Neural progenitor cell (in vitro differentiated cells): ENCODE data around the gene RARRES2. TPM values are rescaled to one million over a fixed set of nuclear protein-coding genes. Genes with fewer than 3 reads are reported as not detected.

Experiments used
- DNase-seq: peaks from one replicate; pipeline ENCODE4 v3.0.0-alpha.2; 2016; ENCODE audit warnings: low spot score
- H2AFZ ChIP-seq: fragments of 200-600 bp; sonication (generic); replicated peaks from 2 replicates; pipeline ENCODE4 v1.6.1; 2016; ENCODE audit warnings: antibody characterized with exemption
- H3F3A ChIP-seq: fragments of 200-600 bp; sonication (generic); 2 replicates; pipeline ENCODE4 v1.6.1; 2016; ENCODE audit warnings: antibody characterized with exemption, low read depth
- H3K27ac ChIP-seq: fragments of 200-600 bp; sonication (generic); 2 replicates; pipeline ENCODE4 v1.5.1; 2016; ENCODE audit warnings: mild to moderate bottlenecking
- H3K27me3 ChIP-seq: fragments of 200-600 bp; sonication (generic); 2 replicates; pipeline ENCODE4 v1.6.1; 2016; ENCODE audit warnings: mild to moderate bottlenecking, moderate library complexity
- H3K36me3 ChIP-seq: fragments of 200-600 bp; sonication (generic); 2 replicates; pipeline ENCODE4 v1.5.1; 2016
- H3K4me1 ChIP-seq: fragments of 200-600 bp; sonication (generic); 2 replicates; pipeline ENCODE4 v1.6.1; 2016; ENCODE audit warnings: mixed run types
- H3K4me2 ChIP-seq: fragments of 200-600 bp; sonication (generic); 2 replicates; pipeline ENCODE4 v1.6.1; 2016
- H3K4me3 ChIP-seq: fragments of 200-600 bp; sonication (generic); 2 replicates; pipeline ENCODE4 v1.5.1; 2016
- H3K79me2 ChIP-seq: fragments of 200-600 bp; sonication (generic); 2 replicates; pipeline ENCODE4 v1.6.1; 2016; ENCODE audit warnings: low read depth
- H3K9ac ChIP-seq: fragments of 200-600 bp; sonication (generic); 2 replicates; pipeline ENCODE4 v1.6.1; 2016
- H3K9me3 ChIP-seq: fragments of 200-600 bp; sonication (generic); 2 replicates; pipeline ENCODE4 v1.5.1; 2016; ENCODE audit warnings: low read depth
- H4K20me1 ChIP-seq: fragments of 200-600 bp; sonication (generic); 2 replicates; pipeline ENCODE4 v1.6.1; 2016; ENCODE audit warnings: low read depth
- H3K27ac Mint-ChIP-seq: 3 replicates; pipeline ENCODE4 v1.8.0; 2021; ENCODE audit warnings: mixed read lengths
- H3K27me3 Mint-ChIP-seq: 2 replicates; pipeline ENCODE4 v1.8.0; 2022; ENCODE audit warnings: low read depth, mild to moderate bottlenecking, inconsistent platforms, moderate library complexity, mixed read lengths; ENCODE audit not compliant: insufficient read depth
- H3K36me3 Mint-ChIP-seq: 3 replicates; pipeline ENCODE4 v1.8.0; 2021; ENCODE audit warnings: mixed read lengths
- H3K4me1 Mint-ChIP-seq: 3 replicates; pipeline ENCODE4 v1.8.0; 2021; ENCODE audit warnings: mixed read lengths
- H3K4me3 Mint-ChIP-seq: 3 replicates; pipeline ENCODE4 v1.8.0; 2021; ENCODE audit warnings: mild to moderate bottlenecking, moderate library complexity, mixed read lengths
- H3K9me3 Mint-ChIP-seq: 3 replicates; pipeline ENCODE4 v1.8.0; 2020; ENCODE audit warnings: mixed read lengths
- CTCF ChIP-seq: fragments of 200-600 bp; sonication (generic); IDR thresholded peaks from 2 replicates; pipeline ENCODE4 v1.5.1; 2017; ENCODE audit warnings: antibody characterized with exemption, mild to moderate bottlenecking
- EZH2 ChIP-seq: fragments of 200-600 bp; sonication (generic); IDR thresholded peaks from 2 replicates; pipeline ENCODE4 v1.6.1; 2017; ENCODE audit warnings: antibody characterized with exemption, mild to moderate bottlenecking, moderate library complexity
- EZH2phosphoT487 ChIP-seq: fragments of 200-600 bp; sonication (generic); IDR thresholded peaks from 2 replicates; pipeline ENCODE4 v1.6.1; 2017; ENCODE audit warnings: antibody characterized with exemption
- total RNA-seq: library from RNA; depleted of rRNA; stranded (reverse); fragments of >200 nt; gene quantifications from 2 replicates; pipeline ENCODE4 v1.2.3, GENCODE V29; 2015; ENCODE audit warnings: low replicate concordance

RARRES2 gene
- total RNA-seq, 1 donor from 2014 or later: 0.19 TPM

- Histone ChIP-seq H3K4me1 (peaks cover 33% of the 10 kb centered on the region), H3K79me2 (peaks cover 21% of the 10 kb centered on the region), H3K27ac (no peak overlapping the region), H3K36me3 (no peaks in the 10 kb centered on the region), H3K9me3 (no peaks in the 10 kb centered on the region), H3K4me2 (no peak overlapping the region), H3K9ac (no peak overlapping the region), H3F3A (peaks cover 34% of the 10 kb centered on the region), H2AFZ (peak overlapping the region; percentile 31), H4K20me1 (no peaks in the 10 kb centered on the region), H3K4me3 (no peak overlapping the region), H3K27me3 (no peaks in the 10 kb centered on the region)
- Mint-ChIP-seq H3K27me3 (no peaks in the 10 kb centered on the region), H3K9me3 (no peaks in the 10 kb centered on the region), H3K4me3 (peak overlapping the region; percentile 58), H3K4me1 (peaks cover 70% of the 10 kb centered on the region), H3K27ac (peak overlapping the region; percentile 78), H3K36me3 (peaks cover 4% of the 10 kb centered on the region)
- DNase-seq: peak; percentile 6
- TF ChIP-seq CTCF: no peak
- no peak for TF ChIP-seq EZH2
- no peak for TF ChIP-seq EZH2phosphoT487
Observed at GRCh38 chr7:150365673-150366398, 24.4 kb upstream of the RARRES2 start.

- no peak overlapping the region for H2AFZ ChIP-seq
- DNase-seq: no peak
- H3K27me3 ChIP-seq: no peaks in the 10 kb centered on the region
- peaks cover 34% of the 10 kb centered on the region for H3F3A ChIP-seq
- H3K9ac ChIP-seq: no peak overlapping the region
- H3K4me2 ChIP-seq: no peak overlapping the region
- TF ChIP-seq CTCF (no peak), EZH2 (no peak), EZH2phosphoT487 (no peak)
- no peak overlapping the region for H3K4me3 ChIP-seq
- Mint-ChIP-seq H3K4me1 (peaks cover 65% of the 10 kb centered on the region), H3K27ac (no peak overlapping the region), H3K4me3 (no peak overlapping the region), H3K9me3 (no peaks in the 10 kb centered on the region), H3K36me3 (no peaks in the 10 kb centered on the region), H3K27me3 (peaks cover under 1% of the 10 kb centered on the region)
- no peaks in the 10 kb centered on the region for H3K9me3 ChIP-seq
- no peaks in the 10 kb centered on the region for H3K36me3 ChIP-seq
- peaks cover 30% of the 10 kb centered on the region for H3K4me1 ChIP-seq
- peaks cover 15% of the 10 kb centered on the region for H3K79me2 ChIP-seq
- no peaks in the 10 kb centered on the region for H4K20me1 ChIP-seq
- no peak overlapping the region for H3K27ac ChIP-seq
Observed at GRCh38 chr7:150365194-150365593, 23.8 kb upstream of the RARRES2 start.

DNA sequence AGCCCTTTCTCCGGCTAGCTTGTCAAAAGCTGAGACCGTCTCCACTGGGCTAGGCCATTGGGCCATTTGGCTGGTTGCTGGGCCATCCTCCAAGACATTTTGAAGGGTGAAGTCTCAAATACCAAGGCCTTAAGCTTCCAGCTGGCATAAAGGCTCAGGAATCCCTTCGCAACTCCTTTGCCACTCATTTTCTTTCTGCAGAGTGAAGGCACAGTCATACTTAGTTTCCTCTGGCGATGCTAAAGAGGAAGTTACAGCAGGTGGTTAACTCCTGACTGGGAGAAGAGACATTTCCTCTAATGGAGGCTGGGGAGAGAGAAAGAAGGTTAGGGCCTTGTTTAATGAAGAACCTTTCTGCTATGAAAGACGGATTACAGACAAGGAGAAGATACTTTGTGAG, 22.4 kb upstream of the RARRES2 start:
- TF ChIP-seq EZH2phosphoT487: no peak
- TF ChIP-seq EZH2: no peak
- no peak for TF ChIP-seq CTCF
- H3K27me3 ChIP-seq: no peaks in the 10 kb centered on the region
- no peaks in the 10 kb centered on the region for H3K36me3 ChIP-seq
- H3K4me2 ChIP-seq: no peak overlapping the region
- no peaks in the 10 kb centered on the region for H4K20me1 ChIP-seq
- H3K36me3 Mint-ChIP-seq: no peaks in the 10 kb centered on the region
- H3K4me3 ChIP-seq: no peak overlapping the region
- no peak overlapping the region for H3K27ac ChIP-seq
- H3K27me3 Mint-ChIP-seq: peaks cover 11% of the 10 kb centered on the region
- no peaks in the 10 kb centered on the region for H3K9me3 ChIP-seq
- peaks cover 1% of the 10 kb centered on the region for H3K79me2 ChIP-seq
- H3F3A ChIP-seq: peaks cover 32% of the 10 kb centered on the region
- peaks cover 55% of the 10 kb centered on the region for H3K4me1 Mint-ChIP-seq
- no peak for DNase-seq
- H3K9me3 Mint-ChIP-seq: peaks cover 2% of the 10 kb centered on the region
- no peak overlapping the region for H3K4me3 Mint-ChIP-seq
- H3K27ac Mint-ChIP-seq: no peak overlapping the region
- peaks cover 21% of the 10 kb centered on the region for H3K4me1 ChIP-seq
- H2AFZ ChIP-seq: no peak overlapping the region
- no peak overlapping the region for H3K9ac ChIP-seq
